K562 (cell line): ENCODE measurements around the gene TANC1. TPM values are rescaled to one million over a fixed set of nuclear protein-coding genes. Genes with fewer than 3 reads are reported as not detected.
A peak's percentile ranks its signal among the peaks of the same experiment; 100 is the strongest.

Experiments used
- ATAC-seq: fragments of 200-7000 bp; cut with Tn5 transposase; 3 replicates; pipeline ENCODE4 v1.9.1; 2020; ENCODE audit warnings: moderate library complexity
- BruUV-seq: library from RNA; stranded (reverse); fragments of 400-500 nt; replicated peaks from 2 replicates; lab custom pipeline; 2021; lab: Mats Ljungman, UMichigan
- CTCF ChIA-PET: fragments of 300-600 bp; formaldehyde crosslinking; extraction: SDS; loops from one replicate; lab custom pipeline; 2021; ENCODE audit warnings: low intra/inter-chr PET ratio; lab: Yijun Ruan, JAX
- POLR2A ChIA-PET: fragments of 300-600, 350-650 bp; sonication (Branson Sonifier 250); formaldehyde crosslinking; extraction: SDS; loops from one replicate; lab custom pipeline; 2021; ENCODE audit warnings: antibody characterized with exemption, inconsistent platforms; lab: Yijun Ruan, JAX
- DNase-seq, 4 experiments: peaks; one replicate each; pipeline versions ENCODE4 v3.0.0 to v3.0.0-alpha.2; 2011 to 2018; ENCODE audit warnings: low spot score in 3 of 4, mixed read lengths in 3 of 4; ENCODE audit errors: extremely low read depth in 1 of 4
- FAIRE-seq: peaks from 2 replicates; lab custom pipeline; 2011; peaks lifted over from hg19 to GRCh38; lab: Jason Lieb, UNC
- H2AFZ ChIP-seq: 2 replicates; pipeline ENCODE4 v1.6.0; 2011; ENCODE audit warnings: low read depth, low read length, control low read depth, inconsistent platforms
- H3K27ac ChIP-seq: fragments of 200-600 bp; 3 replicates; pipeline ENCODE4 v1.8.0; 2011; ENCODE audit warnings: low read depth, mild to moderate bottlenecking, control low read depth, inconsistent platforms, low read length, moderate library complexity, mixed read lengths; ENCODE audit errors: extremely low read depth
- H3K27me3 ChIP-seq, 2 experiments: fragments of 300-600 bp in 1 of 2; 2 replicates in 1 of 2; 3 replicates in 1 of 2; pipeline versions ENCODE4 v1.6.0 to v1.8.0; 2011; ENCODE audit warnings: inconsistent platforms in 2 of 2, low read length in 2 of 2, mild to moderate bottlenecking in 1 of 2, mixed read lengths in 1 of 2, moderate library complexity in 1 of 2; ENCODE audit not compliant: control insufficient read depth in 2 of 2, insufficient read depth in 2 of 2
- H3K36me3 ChIP-seq: fragments of 300-600 bp; 3 replicates; pipeline ENCODE4 v1.8.0; 2011; ENCODE audit warnings: mild to moderate bottlenecking, low read length, inconsistent platforms; ENCODE audit not compliant: control insufficient read depth, insufficient read depth
- H3K4me1 ChIP-seq, 2 experiments: fragments of 200-600 bp in 1 of 2; replicated peaks in 1 of 2; 2 replicates in 1 of 2; 3 replicates in 1 of 2; pipeline versions ENCODE4 v1.5.1 to v1.8.0; 2011; ENCODE audit warnings: inconsistent platforms in 2 of 2, low read length in 2 of 2, mild to moderate bottlenecking in 1 of 2, mixed read lengths in 1 of 2, moderate library complexity in 1 of 2; ENCODE audit not compliant: control insufficient read depth in 2 of 2, insufficient read depth in 2 of 2
- H3K4me2 ChIP-seq: 2 replicates; pipeline ENCODE4 v1.6.1; 2011; ENCODE audit warnings: low read length, control low read depth, inconsistent platforms, mixed read lengths; ENCODE audit not compliant: insufficient read depth
- H3K4me3 ChIP-seq: fragments of 200-600 bp; sonication (generic), shearing (Covaris generic); 2 replicates; pipeline ENCODE4 v1.5.1; 2016; ENCODE audit warnings: control low read depth, inconsistent platforms
- H3K79me2 ChIP-seq: fragments of 200-600 bp; 3 replicates; pipeline ENCODE4 v1.8.0; 2011; ENCODE audit warnings: low read length, inconsistent platforms; ENCODE audit not compliant: control insufficient read depth, insufficient read depth
- H3K9ac ChIP-seq, 2 experiments: 2 replicates each; pipeline versions ENCODE4 v1.6.0 to v1.6.1; 2011; ENCODE audit warnings: low read depth in 2 of 2, low read length in 2 of 2, control low read depth in 1 of 2, inconsistent platforms in 1 of 2, mild to moderate bottlenecking in 1 of 2, mixed read lengths in 1 of 2; ENCODE audit not compliant: insufficient read depth in 1 of 2
- H3K9me1 ChIP-seq: one replicate; pipeline ENCODE4 v1.6.0; 2011; ENCODE audit warnings: inconsistent platforms, mild to moderate bottlenecking, low read length, moderate library complexity; ENCODE audit not compliant: control insufficient read depth, insufficient read depth
- H3K9me3 ChIP-seq: replicated peaks from 2 replicates; pipeline ENCODE4 v1.5.1; 2011; ENCODE audit warnings: low read depth, low read length, inconsistent platforms; ENCODE audit not compliant: control insufficient read depth, insufficient read depth
- H4K20me1 ChIP-seq: replicated peaks from 2 replicates; pipeline ENCODE4 v1.6.1; 2011; ENCODE audit warnings: low read length, inconsistent platforms, mixed read lengths; ENCODE audit not compliant: control insufficient read depth, insufficient read depth
- HDAC6 ChIP-seq: IDR thresholded peaks from 2 replicates; pipeline ENCODE4 v1.6.1; 2012; ENCODE audit warnings: low read depth, mild to moderate bottlenecking, control low read depth, inconsistent platforms, low read length, moderate library complexity
- KDM1A ChIP-seq, 2 experiments: fragments of 450-650 bp; IDR thresholded peaks; 2 replicates each; pipeline ENCODE4 v1.6.1; 2016; ENCODE audit warnings: mild to moderate bottlenecking in 2 of 2
- WGBS: fragments of 100-300 bp; shearing (Covaris generic); methylation state at CpG from one replicate; pipeline ENCODE4 v1.1.6; 2016; ENCODE audit warnings: low coverage, mixed read lengths; ENCODE audit not compliant: insufficient coverage; ENCODE audit errors: missing lambda C conversion rate; 5-methylcytosine and 5-hydroxymethylcytosine counted together
- in situ Hi-C: fragments of 300-500 bp; cut with MboI; formaldehyde crosslinking; loops from 4 replicates; pipeline ENCODE4 v1.15.0; 2018; ENCODE audit warnings: inconsistent platforms, mixed read lengths
- intact Hi-C: fragments of 100-400 bp; cut with micrococcal nuclease; formaldehyde crosslinking; loops from 2 replicates; pipeline ENCODE4 v1.14.2; 2022
- polyA plus RNA-seq, 8 experiments: library from polyadenylated mRNA; depleted of rRNA in 4 of 8; stranded (reverse) in 5 of 8; unstranded in 3 of 8; fragments of >200 nt; fragmentation: Nextera tagmentation in 2 of 8; fragmentation: Illumina TruSeq in 1 of 8; extraction: Ambion mirVana in 2 of 8; extraction: Trizol in 1 of 8; gene quantifications; 2 replicates each; pipeline versions ENCODE4 v1.2.1 to v1.2.3, GENCODE V29; 2011 to 2014; ENCODE audit warnings: inconsistent platforms in 1 of 8, missing spikeins in 1 of 8
- total RNA-seq, 7 experiments: library from RNA; depleted of rRNA in 6 of 7; stranded (reverse); fragments of >200 nt in 6 of 7; fragmentation: Illumina TruSeq in 2 of 7; extraction: Trizol in 2 of 7; gene quantifications; 2 replicates each; pipeline versions ENCODE4 v1.2.1 to v1.2.3, GENCODE V29; 2011 to 2021; ENCODE audit warnings: low replicate concordance in 1 of 7
- TF ChIP-seq, protein P1 (sequence below): fragments of 250-450 bp; sonication (Bioruptor Pico); IDR thresholded peaks from 2 replicates; pipeline ENCODE4 v1.8.0; 2022; ENCODE audit warnings: inconsistent platforms
- TF ChIP-seq, protein P2 (sequence below), 2 experiments: fragments of 450-650 bp; formaldehyde crosslinking in 1 of 2; IDR thresholded peaks; 2 replicates each; pipeline versions ENCODE4 v1.4.0 to v1.6.1; 2014 to 2020; ENCODE audit warnings: mild to moderate bottlenecking in 2 of 2, borderline replicate concordance in 1 of 2, low read depth in 1 of 2

Gene TANC1
- total and polyA plus RNA-seq, 9 of the 15 experiments (the other 6 are each of a cell fraction or from before 2014, with no cell fraction given): under 0.01 to 0.20 (median 0.07) TPM; not detected in 1

DNA sequence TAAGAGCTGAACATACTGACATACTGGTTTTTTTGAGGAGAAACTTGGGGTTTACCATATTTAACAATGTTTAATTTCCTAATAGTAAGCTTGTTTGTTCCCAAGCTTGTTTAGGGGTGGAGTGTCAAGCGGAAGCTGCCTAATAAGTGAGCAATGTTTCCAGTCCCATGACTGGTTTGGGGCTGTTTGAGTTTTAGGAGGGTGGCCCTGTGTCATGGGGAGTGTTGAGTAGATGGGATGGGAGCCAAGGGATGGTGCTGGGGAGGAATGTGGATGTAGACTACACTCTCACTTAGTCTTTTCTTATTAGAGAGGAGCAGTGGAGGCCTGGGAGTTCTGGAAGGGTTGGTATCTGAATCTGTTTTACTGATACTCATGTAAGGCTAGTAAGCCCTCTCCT is 128.5 kb downstream of the TANC1 start:
- ChIA-PET CTCF (no interaction called here), POLR2A (no interaction called here)
- intact Hi-C loops: no loop called here
- Histone ChIP-seq H3K4me1 (no peaks in the 10 kb centered on the region; a peak in 1 of 5 replicates), H3K79me2 (no peaks in the 10 kb centered on the region), H3K4me2 (no peak overlapping the region), H3K4me3 (no peak overlapping the region), H4K20me1 (no peaks in the 10 kb centered on the region), H2AFZ (no peak overlapping the region), H3K9ac (no peak overlapping the region), H3K9me1 (no peaks in the 10 kb centered on the region), H3K9me3 (no peaks in the 10 kb centered on the region), H3K36me3 (no peaks in the 10 kb centered on the region), H3K27me3 (peaks cover 2 to 14% of the 10 kb centered on the region in 2 experiments; a peak in 4 of 5 replicates), H3K27ac (no peak overlapping the region)
- ATAC-seq (no peak), DNase-seq (no peak), FAIRE-seq (no peak)
- WGBS: 22% methylated on average over 1 of the region's 1 CpG
- in situ Hi-C loops: no loop called here
- BruUV-seq: no TSS peak
- TF ChIP-seq HDAC6 (no peak), KDM1A (IDR thresholded peaks at IDR 0.05) (no peak)
- TF ChIP-seq, protein P1, sequence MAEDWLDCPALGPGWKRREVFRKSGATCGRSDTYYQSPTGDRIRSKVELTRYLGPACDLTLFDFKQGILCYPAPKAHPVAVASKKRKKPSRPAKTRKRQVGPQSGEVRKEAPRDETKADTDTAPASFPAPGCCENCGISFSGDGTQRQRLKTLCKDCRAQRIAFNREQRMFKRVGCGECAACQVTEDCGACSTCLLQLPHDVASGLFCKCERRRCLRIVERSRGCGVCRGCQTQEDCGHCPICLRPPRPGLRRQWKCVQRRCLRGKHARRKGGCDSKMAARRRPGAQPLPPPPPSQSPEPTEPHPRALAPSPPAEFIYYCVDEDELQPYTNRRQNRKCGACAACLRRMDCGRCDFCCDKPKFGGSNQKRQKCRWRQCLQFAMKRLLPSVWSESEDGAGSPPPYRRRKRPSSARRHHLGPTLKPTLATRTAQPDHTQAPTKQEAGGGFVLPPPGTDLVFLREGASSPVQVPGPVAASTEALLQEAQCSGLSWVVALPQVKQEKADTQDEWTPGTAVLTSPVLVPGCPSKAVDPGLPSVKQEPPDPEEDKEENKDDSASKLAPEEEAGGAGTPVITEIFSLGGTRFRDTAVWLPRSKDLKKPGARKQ: no peak
- TF ChIP-seq, protein P2, sequence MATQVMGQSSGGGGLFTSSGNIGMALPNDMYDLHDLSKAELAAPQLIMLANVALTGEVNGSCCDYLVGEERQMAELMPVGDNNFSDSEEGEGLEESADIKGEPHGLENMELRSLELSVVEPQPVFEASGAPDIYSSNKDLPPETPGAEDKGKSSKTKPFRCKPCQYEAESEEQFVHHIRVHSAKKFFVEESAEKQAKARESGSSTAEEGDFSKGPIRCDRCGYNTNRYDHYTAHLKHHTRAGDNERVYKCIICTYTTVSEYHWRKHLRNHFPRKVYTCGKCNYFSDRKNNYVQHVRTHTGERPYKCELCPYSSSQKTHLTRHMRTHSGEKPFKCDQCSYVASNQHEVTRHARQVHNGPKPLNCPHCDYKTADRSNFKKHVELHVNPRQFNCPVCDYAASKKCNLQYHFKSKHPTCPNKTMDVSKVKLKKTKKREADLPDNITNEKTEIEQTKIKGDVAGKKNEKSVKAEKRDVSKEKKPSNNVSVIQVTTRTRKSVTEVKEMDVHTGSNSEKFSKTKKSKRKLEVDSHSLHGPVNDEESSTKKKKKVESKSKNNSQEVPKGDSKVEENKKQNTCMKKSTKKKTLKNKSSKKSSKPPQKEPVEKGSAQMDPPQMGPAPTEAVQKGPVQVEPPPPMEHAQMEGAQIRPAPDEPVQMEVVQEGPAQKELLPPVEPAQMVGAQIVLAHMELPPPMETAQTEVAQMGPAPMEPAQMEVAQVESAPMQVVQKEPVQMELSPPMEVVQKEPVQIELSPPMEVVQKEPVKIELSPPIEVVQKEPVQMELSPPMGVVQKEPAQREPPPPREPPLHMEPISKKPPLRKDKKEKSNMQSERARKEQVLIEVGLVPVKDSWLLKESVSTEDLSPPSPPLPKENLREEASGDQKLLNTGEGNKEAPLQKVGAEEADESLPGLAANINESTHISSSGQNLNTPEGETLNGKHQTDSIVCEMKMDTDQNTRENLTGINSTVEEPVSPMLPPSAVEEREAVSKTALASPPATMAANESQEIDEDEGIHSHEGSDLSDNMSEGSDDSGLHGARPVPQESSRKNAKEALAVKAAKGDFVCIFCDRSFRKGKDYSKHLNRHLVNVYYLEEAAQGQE (IDR thresholded peaks at IDR 0.05; ENCODE audit: borderline replicate concordance): 0 out of 2 replicates have a peak, but pooled peaks have one; percentile 7
- TF ChIP-seq, protein P2 (CRISPR knock-in tag; IDR thresholded peaks at IDR 0.05; ENCODE audit: low read depth): no peak
